ENCODE measurements around the gene UCMA.
"Not testable (repeated sequence)": the region's sequence is repeated elsewhere in the genome, so short reads cannot be mapped to it uniquely, and the experiment has no call there.

Gene UCMA, protein sequence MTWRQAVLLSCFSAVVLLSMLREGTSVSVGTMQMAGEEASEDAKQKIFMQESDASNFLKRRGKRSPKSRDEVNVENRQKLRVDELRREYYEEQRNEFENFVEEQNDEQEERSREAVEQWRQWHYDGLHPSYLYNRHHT

DNA sequence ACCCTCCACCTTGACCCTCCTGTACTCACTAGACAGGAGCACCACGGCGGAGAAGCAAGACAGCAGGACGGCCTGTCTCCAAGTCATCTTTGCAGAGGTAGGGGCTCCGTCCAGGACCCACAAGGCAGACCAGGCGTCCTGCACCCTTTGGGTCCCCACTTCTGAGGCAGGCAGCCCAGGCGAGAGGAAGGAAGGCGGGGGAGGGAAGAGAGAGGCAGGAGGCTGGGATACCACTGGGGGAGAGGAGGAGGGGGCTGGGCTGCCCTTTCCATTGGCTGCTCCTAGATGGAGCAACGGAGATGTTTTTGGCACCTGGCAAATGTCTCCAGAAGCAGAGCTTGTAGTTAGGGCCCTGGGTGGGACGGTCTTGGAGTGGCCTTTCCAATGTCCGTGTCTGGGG, at the start of gene UCMA:
TSS of gene UCMA (minus strand) at position 203 of the 400 bp plus-strand sequence. CDS start at position 87, 116 bp downstream.
- no peak for DNase-seq (ENCODE audit: low read depth in 2 of 2)

GRCh38 chr10:13282348-13282747, 48.2 kb upstream of the UCMA start:
- not testable (repeated sequence) for DNase-seq (ENCODE audit: low read depth in 2 of 2)

DNA sequence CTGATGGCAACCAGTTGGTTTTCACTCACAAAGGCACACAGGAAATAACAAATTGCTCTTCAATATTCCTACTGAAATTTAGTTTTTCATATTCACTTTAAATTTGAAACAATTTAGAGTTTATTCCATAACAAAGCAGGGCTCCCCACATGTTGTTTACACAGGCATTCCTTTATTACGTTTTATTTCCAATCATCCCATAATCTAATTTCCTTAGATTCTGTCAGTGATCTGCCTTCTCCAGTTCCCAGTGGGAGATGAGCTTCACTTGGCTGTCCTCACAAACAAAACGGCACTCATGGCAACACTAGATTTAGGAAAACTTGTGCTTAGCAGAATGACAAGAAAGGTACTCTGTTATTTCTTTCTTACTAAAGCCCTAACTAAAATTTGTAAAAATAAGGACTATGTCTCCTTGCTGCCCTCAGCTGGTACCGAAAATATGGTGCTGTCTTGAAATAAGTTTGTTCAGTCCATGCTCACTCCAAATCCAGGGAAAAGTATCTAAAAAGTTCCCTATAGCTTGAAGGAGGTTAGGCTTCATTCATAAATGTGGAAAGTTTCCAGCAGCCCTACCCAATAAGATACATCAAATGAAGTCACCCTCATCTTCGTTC, 42.7 kb upstream of the UCMA start:
- DNase-seq (ENCODE audit: low read depth in 2 of 2) = no peak

- not testable (repeated sequence) for DNase-seq (ENCODE audit: low read depth in 2 of 2)
These were observed 42.0 kb upstream of the UCMA start for GRCh38 chr10:13276146-13276545.

GRCh38 chr10:13272164-13272571, 38.0 kb upstream of the UCMA start:
- no peak for DNase-seq (ENCODE audit: low read depth in 2 of 2)

- peak in 1 of 2 donors; percentile 10 for DNase-seq (ENCODE audit: low read depth in 2 of 2)
These were observed 37.5 kb upstream of the UCMA start for GRCh38 chr10:13271552-13272163.

- no peak for DNase-seq (ENCODE audit: low read depth in 2 of 2)
These were observed 36.8 kb upstream of the UCMA start for GRCh38 chr10:13270877-13271551.

- no peak for DNase-seq (ENCODE audit: low read depth in 2 of 2)
These were observed 34.7 kb upstream of the UCMA start for GRCh38 chr10:13268841-13269240.

GRCh38 chr10:13268310-13268709, 34.1 kb upstream of the UCMA start:
- DNase-seq (ENCODE audit: low read depth in 2 of 2) = no peak

- no peak for DNase-seq (ENCODE audit: low read depth in 2 of 2)
These were observed 29.4 kb upstream of the UCMA start for GRCh38 chr10:13263591-13263990.

DNA sequence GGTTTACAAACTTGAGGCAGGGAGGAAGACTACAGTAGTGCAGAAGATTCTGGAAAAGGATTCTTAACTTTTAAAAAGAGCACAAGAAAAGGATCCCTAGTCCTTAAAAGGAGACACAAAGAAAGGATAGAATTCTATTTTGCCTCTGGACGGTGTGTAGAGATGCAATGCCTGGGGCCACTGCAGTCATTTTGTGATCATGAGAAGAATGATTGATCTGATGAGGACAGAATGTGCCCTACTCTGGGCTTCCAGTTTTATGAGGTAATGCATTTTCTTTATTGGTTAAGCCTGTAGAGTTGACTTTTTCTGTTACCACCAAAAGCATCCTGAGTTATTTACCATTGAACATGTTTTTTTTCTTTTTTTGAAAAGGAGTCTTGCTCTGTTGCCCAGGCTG, 28.3 kb upstream of the UCMA start:
- DNase-seq (ENCODE audit: low read depth in 2 of 2) = no peak

DNA sequence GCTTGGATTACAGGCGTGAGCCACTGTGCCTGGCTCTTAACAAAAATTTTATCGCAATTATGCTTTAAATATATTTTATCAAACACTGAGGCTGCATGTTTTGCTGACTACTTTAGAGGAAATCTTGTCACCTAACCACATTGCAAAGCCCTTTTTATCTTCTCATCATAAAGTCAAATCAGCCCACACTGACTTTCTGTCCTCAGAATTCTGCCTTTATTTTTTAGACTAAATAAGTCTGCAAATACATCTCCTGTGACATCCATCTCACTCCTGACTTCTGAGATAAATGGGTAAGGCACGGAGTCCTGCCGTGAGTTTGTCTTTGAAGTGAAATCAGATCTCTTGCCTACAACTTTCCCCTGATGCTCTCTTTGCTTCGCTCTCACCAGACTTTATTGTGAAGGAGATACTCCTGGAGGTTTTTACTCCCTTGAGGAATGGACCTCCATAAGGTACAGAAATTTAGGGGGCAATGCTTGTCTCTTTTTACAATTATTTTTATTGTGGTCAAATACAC, 23.5 kb upstream of the UCMA start:
- no peak for DNase-seq (ENCODE audit: low read depth in 2 of 2)

DNA sequence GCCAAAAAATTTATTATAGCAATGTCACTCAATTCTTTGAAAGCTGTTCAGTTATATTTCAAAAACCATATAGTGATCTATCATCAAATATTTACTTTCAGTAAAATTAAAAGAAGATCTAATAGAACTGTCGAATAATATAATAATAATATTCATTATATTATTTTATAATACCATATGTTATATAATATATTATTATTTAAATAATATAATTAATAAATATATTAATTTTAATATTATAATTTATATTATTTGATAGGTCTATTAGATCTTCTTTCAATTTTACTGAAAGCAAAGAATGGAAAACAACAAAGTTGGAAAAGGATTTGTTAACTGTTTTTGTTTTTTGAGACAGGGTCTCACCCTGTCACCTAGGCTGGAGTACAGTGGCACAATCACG, 22.5 kb upstream of the UCMA start:
- no peak for DNase-seq (ENCODE audit: low read depth in 2 of 2)

- no peak for DNase-seq (ENCODE audit: low read depth in 2 of 2)
These were observed 19.6 kb upstream of the UCMA start for GRCh38 chr10:13253726-13254125.

DNA sequence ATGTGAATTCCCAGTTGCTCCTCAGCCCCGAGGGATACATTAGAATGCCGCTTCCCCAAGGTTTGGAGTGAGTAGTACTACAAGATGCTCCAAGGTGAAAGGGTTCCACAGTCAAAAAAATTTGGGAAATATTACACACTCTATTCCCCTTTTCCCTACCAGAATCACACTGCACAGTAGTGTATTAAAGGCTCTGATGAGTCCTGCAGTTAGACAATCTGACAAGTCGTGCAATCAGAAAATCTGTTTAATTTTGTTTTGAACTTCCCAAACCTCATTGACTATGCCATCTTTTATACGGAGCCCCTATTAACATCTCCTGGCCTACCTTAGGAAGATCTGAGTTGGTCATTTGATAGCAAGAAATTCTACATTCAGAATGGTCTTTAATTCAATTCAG, 13.6 kb upstream of the UCMA start:
- DNase-seq (ENCODE audit: low read depth in 2 of 2) = no peak

GRCh38 chr10:13247246-13247645, 13.1 kb upstream of the UCMA start:
- no peak for DNase-seq (ENCODE audit: low read depth in 2 of 2)

DNA sequence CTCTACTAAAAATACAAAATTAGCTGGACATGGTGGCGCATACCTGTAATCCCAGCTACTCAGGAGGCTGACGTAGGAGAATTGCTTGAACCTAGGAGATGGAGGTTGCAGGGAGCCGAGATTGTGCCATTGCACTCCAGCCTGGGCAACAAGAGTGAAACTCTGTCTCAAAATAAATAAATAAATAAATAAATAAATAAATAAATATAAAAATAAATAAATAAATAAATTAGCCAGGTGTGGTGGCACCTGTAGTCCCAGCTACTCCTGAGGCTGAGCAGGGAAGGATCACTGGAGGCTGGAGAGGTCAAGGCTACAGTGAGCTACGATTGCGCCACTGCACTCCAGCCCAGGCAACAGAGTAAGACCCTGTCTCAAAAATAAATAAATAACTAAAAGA, 8.1 kb upstream of the UCMA start:
- not testable (repeated sequence) for DNase-seq (ENCODE audit: low read depth in 2 of 2)

GRCh38 chr10:13241613-13242012, 7.4 kb upstream of the UCMA start:
- no peak for DNase-seq (ENCODE audit: low read depth in 2 of 2)

- DNase-seq (ENCODE audit: low read depth in 2 of 2) = no peak
These were observed 5.7 kb upstream of the UCMA start for GRCh38 chr10:13239923-13240322.

DNA sequence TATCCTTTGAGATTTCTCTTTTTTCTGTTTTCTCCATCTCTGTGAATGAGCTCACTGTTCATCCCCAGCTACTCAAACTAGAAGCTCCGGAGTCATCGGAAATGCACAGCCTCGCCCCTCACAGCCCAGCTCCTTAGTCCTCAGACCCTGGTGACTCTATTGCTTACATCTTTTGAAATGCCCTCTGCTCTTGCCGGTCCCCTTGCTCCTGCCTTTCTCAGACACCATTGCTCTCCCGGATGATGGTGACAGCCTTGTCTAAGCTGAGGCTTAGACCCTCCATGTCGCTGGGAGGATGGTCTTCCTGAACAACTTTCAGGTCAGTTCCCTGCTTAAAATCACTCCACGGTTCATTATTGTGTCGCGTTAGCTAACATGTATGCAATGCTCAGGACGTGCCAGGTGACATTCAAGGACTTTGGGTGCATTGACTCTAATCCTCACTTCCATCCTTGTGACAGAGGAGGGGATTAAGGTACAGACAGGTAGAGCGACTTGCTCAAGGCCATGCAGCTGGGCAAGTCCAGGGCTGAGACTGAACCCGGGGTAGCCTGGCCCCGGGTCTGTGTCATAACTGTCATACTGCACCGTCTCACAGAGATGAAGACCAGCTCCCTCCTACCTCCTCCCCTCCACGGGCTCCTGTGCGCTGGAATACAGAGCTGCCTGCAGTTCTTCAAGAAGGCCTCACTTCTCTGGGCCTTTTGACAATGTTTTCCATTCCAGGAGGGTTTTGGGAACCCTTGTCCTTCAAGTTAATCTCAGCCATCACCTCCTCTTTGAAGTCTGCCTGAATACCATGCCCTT, 4.3 kb upstream of the UCMA start:
- DNase-seq (ENCODE audit: low read depth in 2 of 2) = no peak

DNA sequence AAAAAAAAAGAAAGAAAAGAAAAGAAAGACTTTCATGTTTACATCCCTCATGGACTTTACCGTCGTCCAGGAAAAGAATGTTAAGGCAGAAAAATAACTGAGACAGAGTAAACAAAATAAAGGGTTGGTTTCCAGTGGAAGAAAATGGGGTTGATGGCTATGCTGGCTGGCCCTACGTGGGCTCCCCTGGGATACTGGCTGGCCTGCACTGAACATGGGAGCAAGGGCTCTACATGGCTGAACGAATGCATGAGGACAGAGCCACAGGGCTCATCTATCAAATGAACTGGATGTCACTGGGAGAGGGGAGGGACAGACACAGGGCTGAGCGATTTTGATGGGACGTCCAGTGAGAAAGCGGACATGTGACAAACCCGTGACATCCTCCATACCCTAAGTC, 2.5 kb upstream of the UCMA start:
- no peak for DNase-seq (ENCODE audit: low read depth in 2 of 2)

GRCh38 chr10:13234736-13235135, 562 bp upstream of the UCMA start:
- DNase-seq (ENCODE audit: low read depth in 2 of 2) = not testable (repeated sequence)

Data from stimulated activated CD8-positive, alpha-beta memory T cell treated with anti-CD3 and anti-CD28 coated beads, Interleukin-7, amount 100 ng/mL, for 4 hours (primary cell).